HL-60 (cell line): ENCODE results near the gene SMARCA2.

Source experiments
- DNase-seq, 2 experiments: peaks; one replicate each; pipeline ENCODE4 v3.0.0-alpha.2; 2010 to 2020; ENCODE audit warnings: low read depth in 1 of 2, low spot score in 1 of 2
- H3K27ac ChIP-seq: fragments of 250-450 bp; sonication (Bioruptor Pico); replicated peaks from 2 replicates; pipeline ENCODE4 v1.5.1; 2020; ENCODE audit warnings: mild to moderate bottlenecking, moderate library complexity
- H3K27me3 ChIP-seq: fragments of 250-450 bp; sonication (Bioruptor Pico); 2 replicates; pipeline ENCODE4 v1.5.1; 2021; ENCODE audit warnings: mild to moderate bottlenecking, moderate library complexity; ENCODE audit not compliant: insufficient read depth, poor library complexity, severe bottlenecking
- H3K4me3 ChIP-seq: replicated peaks from 2 replicates; pipeline ENCODE4 v1.5.1; 2011; ENCODE audit warnings: mild to moderate bottlenecking, control low read depth, low read length; ENCODE audit not compliant: insufficient read depth
- CTCF ChIP-seq: IDR thresholded peaks from one replicate; pipeline ENCODE4 v1.5.1; 2011; ENCODE audit warnings: low read length, control low read depth, inconsistent platforms; ENCODE audit not compliant: insufficient read depth
- GABPA ChIP-seq: IDR thresholded peaks from 2 replicates; pipeline ENCODE4 v1.6.1; 2012; ENCODE audit warnings: low read depth
- POLR2AphosphoS5 ChIP-seq: IDR thresholded peaks from 2 replicates; pipeline ENCODE4 v1.6.1; 2012; ENCODE audit warnings: low read depth
- SPI1 ChIP-seq: IDR thresholded peaks from 2 replicates; pipeline ENCODE4 v1.6.1; 2012; ENCODE audit warnings: low read depth, mild to moderate bottlenecking, borderline replicate concordance
- TF ChIP-seq, protein P1 (sequence below): IDR thresholded peaks from 2 replicates; pipeline ENCODE4 v1.6.1; 2012; ENCODE audit warnings: low read depth; ENCODE audit not compliant: insufficient replicate concordance

Gene SMARCA2

GRCh38 chr9:2043881-2044462 is 28.8 kb downstream of the SMARCA2 start:
- no peak overlapping the region for H3K4me3 ChIP-seq
- H3K27ac ChIP-seq: no peak overlapping the region
- TF ChIP-seq, protein P1, sequence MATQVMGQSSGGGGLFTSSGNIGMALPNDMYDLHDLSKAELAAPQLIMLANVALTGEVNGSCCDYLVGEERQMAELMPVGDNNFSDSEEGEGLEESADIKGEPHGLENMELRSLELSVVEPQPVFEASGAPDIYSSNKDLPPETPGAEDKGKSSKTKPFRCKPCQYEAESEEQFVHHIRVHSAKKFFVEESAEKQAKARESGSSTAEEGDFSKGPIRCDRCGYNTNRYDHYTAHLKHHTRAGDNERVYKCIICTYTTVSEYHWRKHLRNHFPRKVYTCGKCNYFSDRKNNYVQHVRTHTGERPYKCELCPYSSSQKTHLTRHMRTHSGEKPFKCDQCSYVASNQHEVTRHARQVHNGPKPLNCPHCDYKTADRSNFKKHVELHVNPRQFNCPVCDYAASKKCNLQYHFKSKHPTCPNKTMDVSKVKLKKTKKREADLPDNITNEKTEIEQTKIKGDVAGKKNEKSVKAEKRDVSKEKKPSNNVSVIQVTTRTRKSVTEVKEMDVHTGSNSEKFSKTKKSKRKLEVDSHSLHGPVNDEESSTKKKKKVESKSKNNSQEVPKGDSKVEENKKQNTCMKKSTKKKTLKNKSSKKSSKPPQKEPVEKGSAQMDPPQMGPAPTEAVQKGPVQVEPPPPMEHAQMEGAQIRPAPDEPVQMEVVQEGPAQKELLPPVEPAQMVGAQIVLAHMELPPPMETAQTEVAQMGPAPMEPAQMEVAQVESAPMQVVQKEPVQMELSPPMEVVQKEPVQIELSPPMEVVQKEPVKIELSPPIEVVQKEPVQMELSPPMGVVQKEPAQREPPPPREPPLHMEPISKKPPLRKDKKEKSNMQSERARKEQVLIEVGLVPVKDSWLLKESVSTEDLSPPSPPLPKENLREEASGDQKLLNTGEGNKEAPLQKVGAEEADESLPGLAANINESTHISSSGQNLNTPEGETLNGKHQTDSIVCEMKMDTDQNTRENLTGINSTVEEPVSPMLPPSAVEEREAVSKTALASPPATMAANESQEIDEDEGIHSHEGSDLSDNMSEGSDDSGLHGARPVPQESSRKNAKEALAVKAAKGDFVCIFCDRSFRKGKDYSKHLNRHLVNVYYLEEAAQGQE: no peak
- TF ChIP-seq SPI1: no peak
- no peak for TF ChIP-seq CTCF
- no peak for TF ChIP-seq POLR2AphosphoS5
- TF ChIP-seq GABPA: no peak
- H3K27me3 ChIP-seq: no peaks in the 10 kb centered on the region
- no peak for DNase-seq

DNA sequence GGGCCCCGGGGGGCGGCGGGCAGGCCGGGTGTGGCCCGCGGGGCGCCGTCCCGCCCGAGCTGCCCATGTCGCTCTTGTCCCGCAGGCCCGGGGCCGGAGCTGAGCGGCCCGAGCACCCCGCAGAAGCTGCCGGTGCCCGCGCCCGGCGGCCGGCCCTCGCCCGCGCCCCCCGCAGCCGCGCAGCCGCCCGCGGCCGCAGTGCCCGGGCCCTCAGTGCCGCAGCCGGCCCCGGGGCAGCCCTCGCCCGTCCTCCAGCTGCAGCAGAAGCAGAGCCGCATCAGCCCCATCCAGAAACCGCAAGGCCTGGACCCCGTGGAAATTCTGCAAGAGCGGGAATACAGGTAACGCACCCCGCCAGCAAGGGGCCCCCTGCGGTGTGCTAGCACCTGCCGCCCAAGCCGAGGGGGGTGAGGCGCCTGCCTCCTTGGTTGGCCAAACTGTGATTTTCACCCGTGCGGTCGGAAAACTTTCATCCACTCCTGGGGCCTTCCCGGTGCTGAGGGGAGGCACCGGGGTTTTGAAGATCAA is 32.1 kb downstream of the SMARCA2 start:
- Histone ChIP-seq H3K27me3 (no peaks in the 10 kb centered on the region), H3K27ac (no peak overlapping the region), H3K4me3 (no peak overlapping the region)
- TF ChIP-seq SPI1 (no peak), GABPA (no peak), CTCF (no peak), POLR2AphosphoS5 (no peak)
- TF ChIP-seq, protein P1: no peak
- DNase-seq: no peak

GRCh38 chr9:2047916-2048315 is 32.8 kb downstream of the SMARCA2 start:
- no peaks in the 10 kb centered on the region for H3K27me3 ChIP-seq
- H3K27ac ChIP-seq: no peak overlapping the region
- H3K4me3 ChIP-seq: no peak overlapping the region
- TF ChIP-seq GABPA (no peak), CTCF (no peak), SPI1 (no peak), POLR2AphosphoS5 (no peak)
- TF ChIP-seq, protein P1: no peak
- no peak for DNase-seq
